ENCODE measurements around the gene PARD3B.

GRCh38 chr2:204871231-204871953 is 326.1 kb downstream of the PARD3B start:
- no peak for TF ChIP-seq FOXC1 (CRISPR knock-in tag; IDR thresholded peaks at IDR 0.05; ENCODE audit: borderline replicate concordance)
- TF ChIP-seq ZNF75D (CRISPR knock-in tag; IDR thresholded peaks at IDR 0.05; ENCODE audit: borderline replicate concordance) = no peak
- TF ChIP-seq, protein P1, sequence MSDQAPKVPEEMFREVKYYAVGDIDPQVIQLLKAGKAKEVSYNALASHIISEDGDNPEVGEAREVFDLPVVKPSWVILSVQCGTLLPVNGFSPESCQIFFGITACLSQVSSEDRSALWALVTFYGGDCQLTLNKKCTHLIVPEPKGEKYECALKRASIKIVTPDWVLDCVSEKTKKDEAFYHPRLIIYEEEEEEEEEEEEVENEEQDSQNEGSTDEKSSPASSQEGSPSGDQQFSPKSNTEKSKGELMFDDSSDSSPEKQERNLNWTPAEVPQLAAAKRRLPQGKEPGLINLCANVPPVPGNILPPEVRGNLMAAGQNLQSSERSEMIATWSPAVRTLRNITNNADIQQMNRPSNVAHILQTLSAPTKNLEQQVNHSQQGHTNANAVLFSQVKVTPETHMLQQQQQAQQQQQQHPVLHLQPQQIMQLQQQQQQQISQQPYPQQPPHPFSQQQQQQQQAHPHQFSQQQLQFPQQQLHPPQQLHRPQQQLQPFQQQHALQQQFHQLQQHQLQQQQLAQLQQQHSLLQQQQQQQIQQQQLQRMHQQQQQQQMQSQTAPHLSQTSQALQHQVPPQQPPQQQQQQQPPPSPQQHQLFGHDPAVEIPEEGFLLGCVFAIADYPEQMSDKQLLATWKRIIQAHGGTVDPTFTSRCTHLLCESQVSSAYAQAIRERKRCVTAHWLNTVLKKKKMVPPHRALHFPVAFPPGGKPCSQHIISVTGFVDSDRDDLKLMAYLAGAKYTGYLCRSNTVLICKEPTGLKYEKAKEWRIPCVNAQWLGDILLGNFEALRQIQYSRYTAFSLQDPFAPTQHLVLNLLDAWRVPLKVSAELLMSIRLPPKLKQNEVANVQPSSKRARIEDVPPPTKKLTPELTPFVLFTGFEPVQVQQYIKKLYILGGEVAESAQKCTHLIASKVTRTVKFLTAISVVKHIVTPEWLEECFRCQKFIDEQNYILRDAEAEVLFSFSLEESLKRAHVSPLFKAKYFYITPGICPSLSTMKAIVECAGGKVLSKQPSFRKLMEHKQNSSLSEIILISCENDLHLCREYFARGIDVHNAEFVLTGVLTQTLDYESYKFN (CRISPR knock-in tag; conservative IDR thresholded peaks at IDR 0.05) = no peak
- TF ChIP-seq CTCF (CRISPR knock-in tag; IDR thresholded peaks at IDR 0.05) = peak; percentile 46
- TF ChIP-seq POLR2AphosphoS5 (IDR thresholded peaks at IDR 0.05; ENCODE audit: low read depth, low read length) = no peak
- no peak for TF ChIP-seq GATAD2A (CRISPR knock-in tag; IDR thresholded peaks at IDR 0.05)
- no peak for TF ChIP-seq TCF12 (IDR thresholded peaks at IDR 0.05)
- TF ChIP-seq TCF12 (CRISPR knock-in tag; IDR thresholded peaks at IDR 0.05) = no peak
- TF ChIP-seq ZSCAN22 (CRISPR knock-in tag; IDR thresholded peaks at IDR 0.05) = no peak
- no peak for TF ChIP-seq NFE2L1 (CRISPR knock-in tag; IDR thresholded peaks at IDR 0.05; ENCODE audit: borderline replicate concordance)
- no peak for TF ChIP-seq ZFP1 (CRISPR knock-in tag; IDR thresholded peaks at IDR 0.05)
- TF ChIP-seq PHF8 (CRISPR knock-in tag; IDR thresholded peaks at IDR 0.05) = no peak
- TF ChIP-seq ZNF205 (CRISPR knock-in tag; IDR thresholded peaks at IDR 0.05) = no peak
- TF ChIP-seq, protein P2, sequence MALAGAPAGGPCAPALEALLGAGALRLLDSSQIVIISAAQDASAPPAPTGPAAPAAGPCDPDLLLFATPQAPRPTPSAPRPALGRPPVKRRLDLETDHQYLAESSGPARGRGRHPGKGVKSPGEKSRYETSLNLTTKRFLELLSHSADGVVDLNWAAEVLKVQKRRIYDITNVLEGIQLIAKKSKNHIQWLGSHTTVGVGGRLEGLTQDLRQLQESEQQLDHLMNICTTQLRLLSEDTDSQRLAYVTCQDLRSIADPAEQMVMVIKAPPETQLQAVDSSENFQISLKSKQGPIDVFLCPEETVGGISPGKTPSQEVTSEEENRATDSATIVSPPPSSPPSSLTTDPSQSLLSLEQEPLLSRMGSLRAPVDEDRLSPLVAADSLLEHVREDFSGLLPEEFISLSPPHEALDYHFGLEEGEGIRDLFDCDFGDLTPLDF (CRISPR knock-in tag; IDR thresholded peaks at IDR 0.05) = no peak

All from HepG2 (cell line).